C4-2B (cell line): Measurements from ENCODE around the gene NKAPL.

Source experiments
- H3K27ac ChIP-seq: fragments of 450-650 bp; 2 replicates; pipeline ENCODE4 v1.5.1; 2017
- CTCF ChIP-seq: fragments of 450-650 bp; conservative IDR thresholded peaks from 2 replicates; pipeline ENCODE4 v1.5.1; 2017; ENCODE audit warnings: mild to moderate bottlenecking
- ZFX ChIP-seq: fragments of 450-650 bp; IDR thresholded peaks from 2 replicates; pipeline ENCODE4 v1.6.1; 2017

Gene NKAPL

DNA sequence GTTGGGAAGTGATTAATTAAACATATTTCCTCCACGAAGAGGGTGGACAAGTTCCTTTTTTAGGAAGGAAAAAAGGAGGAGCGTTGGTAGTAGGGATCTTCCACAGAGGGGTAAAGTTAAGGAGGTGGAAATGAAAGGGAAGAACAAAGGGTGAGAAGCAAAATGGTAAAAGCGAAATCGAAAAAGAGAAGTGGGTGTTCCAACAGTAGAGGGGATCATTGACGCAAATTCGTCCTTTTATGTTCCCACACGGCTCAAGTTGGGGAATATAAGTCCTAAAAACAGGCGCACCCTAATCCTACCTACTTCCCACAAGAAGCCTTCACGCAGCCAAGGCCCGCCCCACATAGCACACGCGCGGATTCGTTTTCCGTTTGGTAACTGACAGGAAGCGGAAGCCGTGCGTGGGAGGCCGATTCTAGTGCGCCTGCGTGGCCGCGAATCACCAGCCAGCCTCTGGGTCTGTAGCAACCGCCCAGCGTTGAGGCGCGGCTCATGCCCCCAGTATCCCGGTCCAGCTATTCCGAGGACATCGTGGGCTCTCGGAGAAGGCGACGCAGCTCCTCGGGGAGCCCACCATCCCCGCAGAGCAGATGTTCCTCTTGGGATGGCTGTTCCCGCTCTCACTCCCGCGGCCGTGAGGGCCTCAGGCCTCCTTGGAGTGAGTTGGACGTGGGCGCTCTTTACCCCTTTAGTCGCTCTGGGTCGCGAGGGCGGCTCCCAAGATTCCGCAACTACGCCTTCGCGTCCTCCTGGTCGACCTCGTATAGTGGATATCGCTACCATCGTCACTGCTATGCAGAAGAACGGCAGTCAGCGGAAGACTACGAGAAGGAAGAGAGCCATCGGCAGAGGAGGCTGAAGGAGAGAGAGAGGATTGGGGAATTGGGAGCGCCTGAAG lies at the start of gene NKAPL:
Gene NKAPL (plus strand): TSS at position 421 of the 901 bp plus-strand sequence. CDS start 75 bp downstream, at position 496.
- no peak within 1 kb of the TSS for H3K27ac ChIP-seq
- TF ChIP-seq CTCF (no peak), ZFX (no peak)

DNA sequence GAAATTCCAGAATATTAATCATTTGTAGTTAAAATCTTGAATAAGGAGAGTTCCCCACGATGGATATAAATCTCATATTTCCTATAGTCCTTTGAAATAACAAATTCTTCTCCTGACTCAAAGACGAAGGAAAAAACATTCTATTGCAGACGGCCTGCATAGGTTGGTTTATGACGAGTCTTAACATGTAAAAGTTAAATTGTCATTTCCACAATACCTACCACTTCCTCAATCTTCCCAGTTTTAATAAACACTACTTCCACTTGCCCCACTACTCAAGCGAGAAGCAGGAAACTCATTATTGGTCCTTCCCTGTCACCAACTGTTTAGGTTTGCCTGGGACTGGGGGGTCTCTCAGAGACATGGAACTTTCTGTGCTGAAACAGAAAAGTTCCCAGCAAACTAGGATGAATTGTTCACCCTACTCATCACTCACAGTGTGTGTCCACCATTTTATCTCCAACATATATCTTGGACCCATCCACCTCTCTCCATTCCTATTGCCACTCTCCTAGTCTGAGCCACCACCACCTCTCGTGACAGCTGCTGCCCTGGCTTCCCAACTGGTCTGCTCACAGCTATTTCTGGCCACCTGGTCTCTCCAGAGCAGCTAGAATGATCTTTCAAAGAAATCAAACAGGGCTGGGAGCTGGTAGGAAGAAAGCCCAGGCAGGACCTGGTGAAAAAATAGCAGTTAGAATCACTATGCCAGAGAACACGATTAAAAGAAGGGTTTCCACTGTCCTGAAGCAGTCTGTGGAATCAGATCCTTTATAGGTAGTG lies 49.2 kb upstream of the NKAPL start:
- no peak for TF ChIP-seq CTCF
- TF ChIP-seq ZFX, result no peak
- no peak overlapping the region for H3K27ac ChIP-seq

GRCh38 chr6:28211840-28212509 lies 47.1 kb upstream of the NKAPL start:
- H3K27ac ChIP-seq, result peak overlapping the region; percentile 42
- TF ChIP-seq CTCF, result no peak
- no peak for TF ChIP-seq ZFX

DNA sequence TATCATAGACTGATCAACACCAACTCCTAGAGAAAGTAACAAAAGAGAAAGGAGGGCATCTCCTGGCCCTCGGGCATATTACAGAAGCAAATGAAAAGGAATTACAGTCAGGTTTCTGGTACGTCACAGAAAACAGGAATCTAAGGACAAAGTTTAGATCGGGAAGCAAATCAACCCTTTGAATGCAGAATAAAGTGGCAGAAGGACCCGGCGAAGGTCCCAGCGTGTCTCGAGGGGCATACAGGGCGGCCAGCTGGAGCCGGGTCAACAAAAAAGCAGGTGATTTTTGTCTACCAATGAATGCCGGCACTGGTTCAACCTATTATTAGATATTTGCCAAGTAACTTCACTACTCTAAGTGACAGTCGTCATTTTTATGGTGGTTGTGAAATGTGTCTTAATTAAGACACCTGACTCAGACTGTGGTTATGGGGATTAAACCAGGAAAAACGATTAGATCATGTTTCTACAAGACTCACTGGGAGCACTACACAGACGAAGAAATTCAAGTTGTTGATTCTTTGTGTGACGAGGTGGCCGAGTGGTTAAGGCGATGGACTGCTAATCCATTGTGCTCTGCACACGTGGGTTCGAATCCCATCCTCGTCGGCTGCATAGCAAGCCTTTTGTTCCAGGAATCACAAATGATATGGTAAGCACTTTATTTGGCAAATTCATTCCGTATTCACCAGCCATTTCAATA lies 46.4 kb upstream of the NKAPL start:
- TF ChIP-seq CTCF (peak; percentile 47), ZFX (no peak)
- peak overlapping the region; percentile 42 for H3K27ac ChIP-seq

DNA sequence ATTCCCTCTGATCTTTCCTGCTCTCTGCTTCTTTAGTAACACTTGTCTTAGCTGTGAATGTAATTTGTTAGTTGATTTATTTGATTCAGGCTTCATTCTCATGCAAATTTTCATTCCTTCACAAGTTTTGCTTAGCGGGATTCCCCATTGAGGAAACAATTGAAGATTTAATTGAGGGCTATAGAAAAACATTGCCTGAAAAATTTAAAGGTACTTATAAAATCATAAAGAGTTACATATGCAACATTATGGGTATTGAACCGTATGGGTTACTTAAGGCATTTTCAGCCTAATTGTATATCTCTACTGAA lies 45.9 kb upstream of the NKAPL start:
- TF ChIP-seq CTCF (no peak), ZFX (no peak)
- H3K27ac ChIP-seq, result no peak overlapping the region

DNA sequence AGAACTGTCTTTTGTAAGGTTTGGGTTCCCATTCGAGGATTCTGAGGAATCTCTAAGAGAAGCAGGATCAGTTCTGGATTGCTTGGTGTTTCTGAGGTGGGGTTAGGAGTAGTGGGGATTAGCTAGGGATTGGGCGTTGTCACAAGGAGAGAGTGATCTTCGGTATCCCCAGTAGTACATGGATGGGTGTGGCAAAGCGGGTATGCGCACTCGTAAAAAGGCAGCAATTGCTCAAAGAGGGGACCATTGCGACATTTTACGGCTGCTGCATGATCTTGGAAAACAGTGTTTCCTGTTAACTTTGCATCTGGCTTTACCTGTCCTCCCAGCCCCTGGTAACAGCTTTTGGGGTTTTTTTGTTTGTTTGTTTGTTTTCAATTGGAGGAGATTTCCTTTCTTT lies 43.7 kb upstream of the NKAPL start:
- no peak overlapping the region for H3K27ac ChIP-seq

More for the DNA sequence above, 43.7 kb upstream of the NKAPL start:
- TF ChIP-seq CTCF (no peak), ZFX (no peak)
